Measurements from ENCODE around the gene RGS18. TPM values are rescaled to one million over a fixed set of nuclear protein-coding genes. Genes with fewer than 3 reads are reported as not detected.
"Not testable (repeated sequence)": the region's sequence is repeated elsewhere in the genome, so short reads cannot be mapped to it uniquely, and the experiment has no call there.

RGS18 gene, protein sequence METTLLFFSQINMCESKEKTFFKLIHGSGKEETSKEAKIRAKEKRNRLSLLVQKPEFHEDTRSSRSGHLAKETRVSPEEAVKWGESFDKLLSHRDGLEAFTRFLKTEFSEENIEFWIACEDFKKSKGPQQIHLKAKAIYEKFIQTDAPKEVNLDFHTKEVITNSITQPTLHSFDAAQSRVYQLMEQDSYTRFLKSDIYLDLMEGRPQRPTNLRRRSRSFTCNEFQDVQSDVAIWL
- not detected in 2 replicates for total RNA-seq (2014; rRNA removed; shearing (Covaris generic); ENCODE audit: low replicate concordance)

DNA sequence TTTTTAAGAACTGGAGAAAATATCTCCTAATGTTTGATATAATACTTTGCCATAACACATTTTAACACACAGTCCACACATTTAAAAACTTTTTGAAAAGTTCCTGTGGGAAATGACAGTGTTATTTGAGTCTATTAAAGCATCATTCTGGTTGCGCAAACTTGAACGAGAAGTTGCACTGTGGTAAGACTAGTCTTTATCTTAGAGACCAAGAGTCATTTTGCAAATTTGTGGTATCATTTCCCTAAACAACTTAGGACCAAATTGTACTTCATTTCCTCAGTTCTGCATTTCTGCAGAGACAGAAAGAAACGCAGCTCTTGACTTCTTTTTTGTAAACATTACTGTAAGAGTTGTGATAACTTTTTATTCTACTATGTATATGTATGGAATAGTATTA lies at the start of gene RGS18:
Gene RGS18 (plus strand): TSS at position 282 of the 400 bp plus-strand sequence. CDS start 176 bp downstream, outside the sequence.
- no peak for DNase-seq
- Histone ChIP-seq H3K27me3 (no peaks in the 10 kb centered on the region), H3K36me3 (no peaks in the 10 kb centered on the region), H3K9me3 (no peaks in the 10 kb centered on the region), H3K4me3 (no peak within 1 kb of the TSS)

DNA sequence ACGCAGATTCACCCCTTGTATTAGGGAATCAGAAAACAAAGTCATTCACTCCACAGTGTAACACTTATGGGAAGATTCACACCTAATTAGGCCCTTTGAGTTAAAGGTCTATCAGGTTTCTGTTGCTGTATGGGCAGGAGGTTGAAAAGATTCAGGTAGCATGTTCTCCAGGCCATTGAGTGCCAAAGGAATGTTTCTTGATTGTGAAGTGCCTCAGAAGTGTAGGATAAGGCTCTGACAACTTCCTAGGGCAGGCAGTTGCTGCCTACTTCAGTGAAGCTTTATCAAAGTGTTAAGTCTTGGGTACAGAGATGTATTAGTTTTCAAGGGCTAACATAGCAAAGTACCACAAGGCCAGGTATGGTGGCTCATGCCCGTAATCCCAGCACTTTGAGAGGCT lies 48.7 kb upstream of the RGS18 start:
- Histone ChIP-seq H3K36me3 (no peaks in the 10 kb centered on the region), H3K27me3 (no peaks in the 10 kb centered on the region), H3K9me3 (no peaks in the 10 kb centered on the region), H3K4me3 (no peak overlapping the region)
- DNase-seq, result no peak

DNA sequence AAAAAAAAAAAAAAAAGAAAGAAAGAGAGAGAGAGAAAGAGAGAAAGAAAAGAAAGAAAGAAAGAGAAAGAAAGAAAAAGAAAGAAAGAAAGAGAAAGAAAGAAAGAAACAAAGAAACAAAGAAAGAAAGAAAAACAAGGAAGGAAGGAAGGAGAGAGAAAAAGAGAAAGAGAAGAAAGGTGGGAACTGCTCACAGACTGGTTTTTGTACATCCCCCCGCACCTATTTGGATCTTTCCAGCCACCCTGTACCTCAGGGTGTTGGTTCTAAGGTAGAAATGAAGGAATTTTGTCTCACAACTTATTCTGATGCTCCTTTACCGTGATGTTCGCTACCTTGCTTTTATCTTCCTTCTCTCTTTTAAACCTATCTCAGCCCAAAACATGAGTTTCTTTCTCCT lies 43.3 kb upstream of the RGS18 start:
- H3K4me3 ChIP-seq, result no peak overlapping the region
- no peaks in the 10 kb centered on the region for H3K36me3 ChIP-seq
- H3K27me3 ChIP-seq, result no peaks in the 10 kb centered on the region
- DNase-seq, result no peak
- H3K9me3 ChIP-seq, result no peaks in the 10 kb centered on the region

DNA sequence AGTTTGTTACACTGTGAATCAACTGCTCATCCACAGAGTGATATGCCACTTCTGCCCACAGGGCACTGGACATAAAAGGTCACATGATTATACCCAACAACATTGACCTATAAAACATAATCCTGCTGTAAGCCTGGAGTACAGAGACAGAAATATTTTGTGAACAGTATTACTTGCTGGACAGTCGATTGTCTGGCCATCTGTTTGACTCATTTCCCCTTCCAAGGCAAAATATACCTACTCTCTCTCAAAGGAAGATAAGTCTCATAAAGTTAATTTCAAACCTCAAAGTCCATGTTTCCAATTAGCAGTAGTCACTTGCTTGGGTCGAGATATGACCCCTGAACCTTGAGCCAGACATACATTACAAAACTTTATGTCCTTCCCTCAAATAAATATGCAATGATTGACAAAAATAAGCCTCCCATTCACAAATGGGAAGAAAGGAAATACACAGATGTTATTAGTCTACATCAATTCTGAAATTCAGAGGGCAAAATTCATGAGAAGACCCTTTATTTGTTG lies 39.3 kb upstream of the RGS18 start:
- Histone ChIP-seq H3K9me3 (no peaks in the 10 kb centered on the region), H3K36me3 (no peaks in the 10 kb centered on the region), H3K27me3 (no peaks in the 10 kb centered on the region; the same call in 1 of the 2 replicates), H3K4me3 (no peak overlapping the region)
- no peak for DNase-seq

DNA sequence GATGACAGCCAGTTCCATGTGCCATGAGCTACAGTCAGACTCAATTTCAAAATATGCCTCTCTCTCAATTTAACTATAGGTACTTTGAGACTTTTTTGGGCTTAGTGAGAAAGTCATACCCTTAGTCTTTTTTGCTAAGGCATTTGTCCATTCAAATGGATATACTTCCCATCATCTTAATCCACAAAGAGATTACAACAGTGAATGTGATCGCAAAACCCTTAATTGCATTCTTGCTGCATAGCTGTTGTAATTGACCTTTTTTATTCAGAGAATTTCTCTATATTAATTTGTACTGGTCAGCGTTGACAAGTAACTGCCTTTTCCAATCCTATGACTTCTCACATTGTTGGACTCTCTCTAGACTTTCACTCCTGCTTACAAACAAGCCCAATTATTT lies 38.6 kb upstream of the RGS18 start:
- no peak overlapping the region for H3K4me3 ChIP-seq
- no peaks in the 10 kb centered on the region for H3K36me3 ChIP-seq
- H3K27me3 ChIP-seq, result no peaks in the 10 kb centered on the region; the same call in 1 of the 2 replicates
- no peaks in the 10 kb centered on the region for H3K9me3 ChIP-seq
- DNase-seq, result no peak

DNA sequence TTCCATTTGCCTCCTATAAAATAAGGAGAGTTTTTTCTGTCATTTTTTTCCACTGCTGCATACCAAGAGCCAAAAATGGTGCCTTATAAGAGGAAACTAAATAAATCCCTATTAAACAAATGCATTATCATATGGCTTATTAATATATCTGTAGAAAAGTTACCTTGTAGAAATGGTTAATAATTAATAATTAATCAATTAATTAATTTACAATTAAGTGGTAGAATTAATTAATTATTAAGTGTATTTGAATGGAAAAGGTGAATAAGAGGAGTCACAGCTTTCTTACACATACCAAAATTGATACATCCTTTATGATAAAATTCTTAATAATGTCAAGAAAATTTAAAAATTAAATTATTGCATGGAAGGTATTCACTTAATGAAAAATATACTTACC lies 35.6 kb upstream of the RGS18 start:
- H3K9me3 ChIP-seq, result no peaks in the 10 kb centered on the region
- H3K27me3 ChIP-seq, result no peaks in the 10 kb centered on the region; the same call in 1 of the 2 replicates
- DNase-seq, result no peak
- no peak overlapping the region for H3K4me3 ChIP-seq
- no peaks in the 10 kb centered on the region for H3K36me3 ChIP-seq

DNA sequence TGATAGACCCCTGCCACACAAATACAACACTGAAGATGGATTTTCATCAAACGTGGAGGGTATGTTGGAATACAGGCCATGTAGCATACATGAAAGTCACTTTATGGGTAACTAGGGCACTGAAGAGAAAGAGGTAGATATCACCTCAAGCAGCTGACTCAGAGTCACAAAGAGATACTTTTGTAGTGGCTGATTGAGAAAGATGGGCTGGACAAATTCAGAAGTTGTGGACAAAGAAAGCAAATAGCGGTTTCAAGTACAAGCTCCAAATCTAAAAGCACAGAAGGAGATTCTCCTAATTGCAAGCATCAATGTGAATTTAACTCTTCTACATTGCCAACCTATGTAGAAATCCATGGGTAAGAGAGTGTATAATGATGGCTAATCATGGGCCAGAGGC lies 35.0 kb upstream of the RGS18 start:
- DNase-seq, result no peak
- Histone ChIP-seq H3K4me3 (no peak overlapping the region), H3K27me3 (no peaks in the 10 kb centered on the region; the same call in 1 of the 2 replicates), H3K9me3 (no peaks in the 10 kb centered on the region), H3K36me3 (no peaks in the 10 kb centered on the region)

DNA sequence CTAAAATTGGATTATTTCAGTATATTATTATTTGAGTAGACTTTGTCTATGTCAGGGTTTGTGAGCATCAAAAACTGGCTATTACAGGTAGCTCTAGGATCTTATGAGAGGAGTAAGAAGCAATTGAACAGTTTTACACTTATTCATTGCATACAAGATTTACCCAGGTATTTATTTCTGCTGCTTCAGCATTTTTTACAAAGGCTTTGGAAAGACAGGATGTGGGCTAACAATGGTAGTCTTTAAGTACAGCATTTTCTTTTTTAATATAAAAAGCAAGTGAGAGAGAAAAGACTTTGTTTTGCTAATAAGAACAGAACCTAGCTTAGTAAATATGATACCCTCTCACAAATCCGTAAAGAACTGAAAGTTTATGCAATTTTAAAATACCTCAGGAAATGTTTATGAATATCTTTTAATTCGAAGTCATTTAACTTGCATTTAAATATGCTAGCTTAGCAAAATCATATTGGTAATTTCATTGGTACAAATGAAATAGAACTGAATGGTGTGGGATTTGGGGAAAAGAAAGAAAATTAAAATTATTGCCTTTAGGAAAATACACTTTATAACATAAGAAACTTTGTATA lies 32.1 kb upstream of the RGS18 start:
- Histone ChIP-seq H3K27me3 (no peaks in the 10 kb centered on the region; the same call in 1 of the 2 replicates), H3K9me3 (no peaks in the 10 kb centered on the region), H3K36me3 (no peaks in the 10 kb centered on the region), H3K4me3 (no peak overlapping the region)
- DNase-seq, result no peak

DNA sequence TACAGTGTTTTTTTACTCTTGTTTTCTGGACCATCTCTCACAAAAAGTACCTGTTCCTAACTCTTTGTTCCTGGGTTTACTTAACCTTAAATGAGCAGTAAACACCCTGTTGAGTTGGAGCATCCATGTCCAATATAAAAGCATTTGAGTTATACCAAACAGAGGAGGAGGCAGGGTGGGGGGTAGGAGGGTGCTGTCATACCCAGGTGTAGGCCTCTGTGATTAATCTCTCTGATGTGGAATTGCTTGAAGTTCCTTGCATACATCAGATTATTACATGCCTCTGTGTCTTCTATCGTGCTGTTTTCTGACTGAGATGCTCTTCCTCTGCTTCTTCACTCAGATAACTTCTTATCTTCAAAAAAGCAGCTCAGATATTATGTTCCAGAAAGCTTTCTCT lies 28.1 kb upstream of the RGS18 start:
- Histone ChIP-seq H3K36me3 (no peaks in the 10 kb centered on the region), H3K4me3 (no peak overlapping the region), H3K9me3 (no peaks in the 10 kb centered on the region), H3K27me3 (no peaks in the 10 kb centered on the region)
- DNase-seq, result no peak

DNA sequence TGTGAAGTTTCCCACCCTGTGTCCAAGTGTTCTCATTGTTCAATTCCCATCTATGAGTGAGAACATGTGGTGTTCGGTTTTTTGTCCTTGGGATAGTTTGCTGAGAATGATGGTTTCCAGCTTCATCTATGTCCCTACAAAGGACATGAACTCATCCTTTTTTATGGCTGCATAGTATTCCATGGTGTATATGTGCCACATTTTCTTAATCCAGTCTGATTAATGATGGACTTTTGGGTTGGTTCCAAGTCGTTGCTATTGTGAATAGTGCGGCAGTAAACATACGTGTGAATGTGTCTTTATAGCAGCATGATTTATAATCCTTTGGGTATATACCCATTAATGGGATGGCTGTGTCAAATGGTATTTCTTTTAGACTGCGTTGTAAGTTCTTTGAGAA lies 27.4 kb upstream of the RGS18 start:
- H3K36me3 ChIP-seq, H3K4me3 ChIP-seq, H3K27me3 ChIP-seq, H3K9me3 ChIP-seq, DNase-seq: not testable (repeated sequence)

DNA sequence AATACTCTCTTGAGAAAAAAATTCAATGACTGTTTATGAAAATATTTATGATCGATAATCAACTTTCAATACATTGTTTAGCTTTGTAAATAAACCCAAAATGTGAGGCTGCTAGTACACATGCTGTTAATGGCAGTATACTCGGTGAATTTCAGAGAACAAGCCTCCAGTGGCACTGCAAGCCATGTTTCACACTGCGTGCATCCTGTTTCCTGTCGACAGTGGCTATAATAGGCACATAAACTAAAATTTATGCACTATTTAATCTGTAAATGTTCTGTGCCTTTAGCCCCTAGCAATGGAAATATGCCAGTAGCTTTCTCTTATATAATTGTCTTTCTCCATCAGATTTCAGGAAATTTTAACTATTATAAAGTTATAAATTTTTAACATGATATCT lies 26.3 kb upstream of the RGS18 start:
- Histone ChIP-seq H3K36me3 (no peaks in the 10 kb centered on the region), H3K27me3 (no peaks in the 10 kb centered on the region), H3K9me3 (no peaks in the 10 kb centered on the region), H3K4me3 (no peak overlapping the region)
- no peak for DNase-seq

DNA sequence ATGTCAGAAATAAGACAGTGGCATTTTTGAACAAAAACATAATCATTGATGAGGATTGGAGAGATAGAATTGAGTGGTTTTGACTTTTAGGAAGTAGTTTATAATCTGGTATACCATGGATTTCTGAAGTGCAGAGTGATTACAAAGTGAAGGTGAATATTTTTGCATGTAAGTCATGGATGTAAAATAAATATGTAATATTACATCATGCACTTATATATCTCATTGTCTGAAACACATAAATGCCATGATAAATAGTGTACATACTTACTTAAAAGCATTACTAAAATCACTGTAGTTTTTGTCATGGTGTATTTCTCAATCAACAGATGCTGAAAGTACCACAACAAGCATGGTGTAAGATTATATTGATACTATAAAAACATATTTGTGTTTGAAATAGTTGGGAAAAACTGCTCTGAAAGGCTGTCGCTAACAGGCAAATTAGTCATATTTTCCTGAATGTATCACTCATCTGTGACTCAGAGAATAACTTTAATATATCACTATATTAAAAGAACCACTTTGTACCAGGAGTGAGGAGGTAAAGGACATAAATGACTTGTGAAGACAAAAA lies 24.8 kb upstream of the RGS18 start:
- no peak overlapping the region for H3K4me3 ChIP-seq
- H3K9me3 ChIP-seq, result no peaks in the 10 kb centered on the region
- no peaks in the 10 kb centered on the region for H3K36me3 ChIP-seq
- no peak for DNase-seq
- H3K27me3 ChIP-seq, result no peaks in the 10 kb centered on the region

DNA sequence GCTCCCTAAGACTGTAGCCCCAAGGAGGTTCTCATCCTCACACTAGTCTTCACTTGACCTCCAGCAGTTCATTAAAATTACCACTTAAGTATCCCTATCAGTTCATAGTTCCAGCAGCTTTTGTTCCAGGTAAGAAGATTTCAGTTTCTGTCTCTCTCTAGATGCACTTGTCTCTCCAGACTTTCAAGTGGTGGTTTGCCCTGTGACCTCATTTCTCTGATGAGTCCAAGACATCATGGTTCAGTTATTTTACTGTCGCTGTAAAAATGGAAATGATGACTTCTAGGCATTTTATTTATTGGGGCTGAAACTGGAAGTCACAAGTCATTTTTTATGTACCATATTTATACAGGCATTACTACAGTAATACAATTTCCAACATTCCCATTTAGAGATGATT lies 17.9 kb upstream of the RGS18 start:
- Histone ChIP-seq H3K27me3 (no peaks in the 10 kb centered on the region), H3K36me3 (no peaks in the 10 kb centered on the region), H3K4me3 (no peak overlapping the region), H3K9me3 (no peaks in the 10 kb centered on the region)
- no peak for DNase-seq

DNA sequence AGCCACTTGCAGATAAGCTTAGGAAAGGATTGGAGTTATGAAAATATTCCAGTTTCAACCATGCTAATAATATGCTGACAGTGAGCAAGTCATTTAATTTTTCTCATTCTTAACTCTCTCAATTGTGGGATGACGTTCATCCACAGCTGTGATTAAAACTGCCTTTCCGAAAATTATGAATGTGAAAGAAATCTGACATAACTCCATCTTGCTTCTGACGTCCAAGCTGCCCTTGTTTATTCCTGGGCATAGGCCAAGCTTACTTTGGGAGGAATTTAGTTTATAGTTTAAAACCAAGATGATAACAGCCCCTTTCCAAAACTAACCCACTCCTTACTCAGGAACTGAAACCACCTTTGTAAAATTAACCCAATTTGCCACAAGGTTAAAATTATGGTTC lies 11.0 kb upstream of the RGS18 start:
- no peak for DNase-seq
- Histone ChIP-seq H3K27me3 (no peaks in the 10 kb centered on the region), H3K36me3 (no peaks in the 10 kb centered on the region), H3K4me3 (no peak overlapping the region), H3K9me3 (no peaks in the 10 kb centered on the region)

DNA sequence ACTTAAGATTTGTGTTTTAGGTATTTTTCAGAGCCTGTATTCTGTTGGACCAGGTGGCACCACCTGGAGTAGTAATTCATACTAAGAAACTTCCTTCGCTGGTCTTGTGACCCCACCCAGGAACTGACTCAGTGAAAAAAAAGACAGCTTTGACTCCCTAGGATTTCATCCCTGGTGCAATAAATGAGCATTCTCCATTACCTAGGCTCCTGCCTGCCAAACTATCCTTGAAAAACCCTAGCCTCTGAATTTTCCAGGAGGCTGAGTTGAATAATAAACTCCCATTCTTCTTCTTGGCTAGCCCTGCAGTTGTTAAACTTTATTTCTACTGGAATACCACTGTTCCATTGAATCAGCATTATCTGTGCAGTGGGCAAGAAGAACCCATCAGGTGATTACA lies 10.6 kb upstream of the RGS18 start:
- Histone ChIP-seq H3K9me3 (no peaks in the 10 kb centered on the region), H3K36me3 (no peaks in the 10 kb centered on the region), H3K27me3 (no peaks in the 10 kb centered on the region), H3K4me3 (no peak overlapping the region)
- DNase-seq, result no peak

DNA sequence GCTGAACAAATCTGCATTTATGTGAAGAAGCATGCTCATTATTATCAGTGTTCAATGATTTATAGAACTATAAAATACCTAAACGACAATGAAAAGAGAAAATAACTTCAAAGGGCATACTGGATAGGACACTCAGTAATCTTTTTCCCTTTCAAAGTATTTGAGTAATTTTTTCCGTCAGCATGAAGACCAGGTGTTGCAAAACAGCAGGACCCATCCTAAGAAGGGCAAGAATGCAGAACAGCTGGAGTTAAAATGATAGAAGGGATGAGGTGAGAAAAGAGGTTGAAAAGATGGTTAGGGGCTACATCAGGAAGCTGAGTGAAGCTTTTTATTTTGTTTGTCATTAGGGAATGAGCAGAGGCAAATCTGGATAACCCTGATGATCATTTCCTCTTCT lies 7.1 kb upstream of the RGS18 start:
- no peaks in the 10 kb centered on the region for H3K27me3 ChIP-seq
- H3K9me3 ChIP-seq, result no peaks in the 10 kb centered on the region
- H3K36me3 ChIP-seq, result no peaks in the 10 kb centered on the region
- no peak for DNase-seq
- H3K4me3 ChIP-seq, result no peak overlapping the region

DNA sequence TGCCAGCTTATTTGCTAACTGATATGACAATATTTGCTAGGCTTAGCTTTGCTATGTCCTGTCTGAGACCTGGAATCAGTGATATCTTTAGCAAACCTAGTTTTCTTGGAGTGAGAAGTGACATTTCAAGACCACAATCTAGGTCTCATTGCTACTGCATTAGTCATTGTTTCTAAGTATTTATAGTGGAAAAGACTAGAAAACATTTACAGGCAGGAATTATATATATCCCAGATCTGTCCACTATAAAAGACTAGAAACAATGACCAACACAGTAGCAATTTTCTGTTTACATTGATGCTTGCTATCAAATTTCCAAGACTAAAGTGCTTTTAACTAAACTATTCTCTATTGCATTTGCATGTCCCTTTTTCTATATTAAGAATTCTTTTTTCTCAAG lies 5.0 kb upstream of the RGS18 start:
- Histone ChIP-seq H3K36me3 (no peaks in the 10 kb centered on the region), H3K9me3 (no peaks in the 10 kb centered on the region), H3K4me3 (no peak overlapping the region), H3K27me3 (no peaks in the 10 kb centered on the region)
- no peak for DNase-seq

DNA sequence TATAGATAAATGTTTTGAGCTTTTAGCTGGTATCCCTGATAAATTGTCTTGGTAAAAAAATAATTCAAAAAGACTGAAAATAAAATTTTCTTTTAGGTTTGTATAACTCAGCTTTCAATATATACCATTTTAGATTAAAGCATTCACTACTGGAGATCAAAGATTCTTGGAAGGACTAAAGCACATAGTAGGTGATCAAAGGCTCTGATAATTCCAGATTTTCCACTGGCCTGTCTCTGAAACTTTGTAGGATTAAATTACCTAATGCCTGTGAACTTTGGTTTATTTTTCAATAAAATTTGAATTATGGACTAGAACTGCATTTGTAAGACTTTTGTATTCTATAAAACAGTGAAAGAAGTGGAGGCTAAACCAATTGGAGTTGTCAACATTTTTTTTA lies 1.2 kb upstream of the RGS18 start:
- H3K36me3 ChIP-seq, result no peaks in the 10 kb centered on the region
- no peaks in the 10 kb centered on the region for H3K9me3 ChIP-seq
- H3K4me3 ChIP-seq, result no peak overlapping the region
- H3K27me3 ChIP-seq, result no peaks in the 10 kb centered on the region
- no peak for DNase-seq
